NCI-H2171 (cell line): Measurements from ENCODE around the gene BAD.

ENCODE experiments used
- DNase-seq: peaks from one replicate; lab custom pipeline; 2025; lab: John Stamatoyannopoulos, UW

Gene BAD

GRCh38 chr11:64229090-64229743 is 55.2 kb downstream of the BAD start:
- no peak for DNase-seq

- no peak for DNase-seq
Observed at GRCh38 chr11:64227405-64227956, 57.0 kb downstream of the BAD start.

- no peak for DNase-seq
Observed at GRCh38 chr11:64226507-64227051, 57.9 kb downstream of the BAD start.

DNA sequence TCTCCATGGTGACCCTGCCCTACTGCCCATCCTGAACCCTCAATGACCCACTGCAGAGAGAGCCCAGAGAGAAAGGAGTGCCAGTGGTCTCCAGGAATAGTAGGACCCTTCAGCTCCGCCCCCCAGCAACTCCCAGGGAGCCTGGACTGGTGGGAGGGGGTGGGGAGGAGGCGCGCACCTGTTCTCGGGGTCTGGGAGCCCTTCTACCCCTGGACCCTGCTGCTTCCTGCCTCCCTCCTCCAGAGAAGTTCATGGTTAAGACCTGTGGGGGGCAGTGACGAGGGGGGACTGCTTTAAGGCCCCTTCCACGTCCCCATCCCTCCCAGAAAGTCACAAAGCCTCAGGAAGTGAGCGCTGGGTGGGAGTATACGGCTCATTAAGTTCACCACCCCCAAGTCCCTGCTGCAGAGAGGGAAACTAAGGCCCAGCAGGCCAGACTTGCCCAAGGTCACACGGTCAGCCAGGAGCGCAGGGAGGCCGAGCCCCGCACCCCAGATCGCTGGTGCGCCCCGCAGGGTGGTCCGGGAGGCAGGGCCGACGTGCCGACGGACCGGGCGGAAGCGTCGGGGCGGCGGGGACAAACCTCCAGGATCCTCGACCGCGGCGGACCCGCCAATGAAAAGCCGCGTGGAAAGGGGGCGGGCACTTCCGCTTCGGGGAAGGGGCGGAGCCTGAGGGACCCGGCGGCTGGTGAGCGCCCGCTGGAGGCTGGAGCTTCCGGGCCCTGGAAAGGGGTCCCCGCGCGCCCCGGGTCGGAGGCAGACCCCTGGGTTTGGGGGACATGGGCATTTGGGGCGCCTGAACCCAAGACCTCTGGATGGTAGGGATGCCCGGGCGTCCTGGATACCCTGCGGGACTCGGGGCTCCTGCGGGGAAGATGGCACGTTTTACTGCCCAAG is 58.6 kb downstream of the BAD start, which contains the start of the genes NUDT22 and TRPT1:
Gene NUDT22, plus strand, starts transcription at position 667 of the 899 bp plus-strand sequence. CDS start 379 bp downstream, outside the sequence.
Gene TRPT1, minus strand, starts transcription at position 579 of the 899 bp plus-strand sequence. Its CDS starts 326 bp downstream, at position 253.
- peak; percentile 90 for DNase-seq

DNA sequence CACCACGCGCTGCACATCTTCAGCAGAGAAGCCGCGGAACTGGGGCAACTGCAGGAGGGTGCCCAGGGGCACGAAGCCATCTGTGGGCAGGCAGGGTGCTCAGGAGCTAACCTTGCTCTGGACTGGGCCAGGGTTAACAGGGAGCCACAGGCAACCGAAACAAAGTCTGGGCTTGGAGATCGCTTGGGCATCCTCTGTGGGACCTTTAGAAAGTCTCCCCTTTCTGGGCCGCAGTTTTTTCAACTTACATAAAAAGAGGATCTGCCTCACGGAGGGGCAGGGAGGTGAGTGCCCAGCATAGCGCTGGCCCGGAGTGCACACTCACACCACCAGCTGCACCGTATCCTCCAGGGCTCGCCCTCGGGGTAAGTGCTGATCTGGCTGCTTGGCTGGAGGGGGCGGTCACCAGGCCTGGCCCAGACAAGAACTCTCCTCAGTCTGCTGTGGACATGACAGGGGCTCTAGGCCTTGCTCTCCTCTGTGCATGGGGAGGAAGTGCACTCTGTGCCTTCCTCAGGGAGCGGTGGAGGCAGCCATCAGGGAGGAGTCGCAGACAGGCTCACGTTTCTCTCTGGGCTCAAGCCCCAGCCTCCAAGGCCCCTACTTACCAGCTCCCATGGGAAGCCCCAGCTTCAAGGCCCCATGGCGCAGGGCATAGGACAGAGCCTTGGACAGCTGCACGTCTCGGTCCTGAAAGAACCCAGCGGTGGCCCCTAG is 59.4 kb downstream of the BAD start:
- DNase-seq = no peak

DNA sequence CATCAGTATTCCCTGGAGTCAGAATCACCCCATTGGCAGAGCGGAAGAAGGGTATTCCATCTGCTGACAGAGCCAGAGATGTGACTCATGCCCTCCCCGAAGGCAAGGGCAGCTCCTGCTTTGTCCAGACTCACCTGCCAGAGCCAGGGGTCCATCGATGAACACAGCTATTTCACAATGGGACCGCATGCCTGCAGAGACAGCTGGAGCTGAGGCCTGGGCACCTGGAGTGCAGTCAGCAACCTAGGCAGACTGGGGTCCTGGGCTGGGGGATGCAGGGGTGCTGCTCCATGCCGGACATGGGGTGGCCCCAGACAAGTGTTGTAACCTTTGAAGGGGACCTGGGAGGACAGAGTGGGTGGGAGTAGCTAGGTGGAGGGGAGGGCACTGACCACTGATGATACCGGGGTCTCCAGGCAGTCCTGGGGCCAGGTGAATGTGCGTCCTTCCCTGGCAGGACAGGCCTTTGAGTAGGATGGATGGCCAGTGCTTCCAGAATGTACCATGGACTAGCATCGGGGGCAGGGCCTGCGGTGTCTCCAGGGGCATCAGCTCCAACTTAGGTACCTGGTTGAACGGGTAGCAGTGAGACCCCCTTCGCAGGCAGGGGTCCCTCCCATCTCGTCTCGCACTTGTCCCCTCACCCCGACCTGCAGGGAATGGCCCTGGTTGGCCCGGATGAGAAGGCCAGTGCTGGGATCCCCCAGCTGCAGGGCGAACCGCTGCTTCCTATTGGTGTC is 60.1 kb downstream of the BAD start:
- DNase-seq = no peak

- DNase-seq = no peak
Observed at GRCh38 chr11:64223001-64223651, 61.3 kb downstream of the BAD start.

GRCh38 chr11:64222651-64223000 is 61.8 kb downstream of the BAD start:
- no peak for DNase-seq

DNA sequence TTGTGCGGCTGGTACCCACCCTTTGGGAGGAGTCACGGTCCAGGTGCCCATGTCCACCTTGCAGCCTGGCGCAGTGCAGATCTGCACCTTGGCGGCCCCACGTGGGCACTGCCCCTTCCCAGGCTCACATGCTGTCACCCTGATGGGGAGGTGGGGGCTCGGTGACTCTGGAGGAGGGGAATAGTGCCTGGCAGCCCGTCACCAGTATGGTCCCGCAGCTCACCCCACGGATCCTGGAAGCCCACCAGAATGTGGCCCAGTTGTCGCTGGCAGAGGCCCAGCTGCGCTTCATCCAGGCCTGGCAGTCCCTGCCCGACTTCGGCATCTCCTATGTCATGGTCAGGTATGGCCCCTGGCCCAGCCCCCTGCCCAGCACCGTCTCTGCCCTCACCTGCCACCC is 63.7 kb downstream of the BAD start:
- no peak for DNase-seq

DNA sequence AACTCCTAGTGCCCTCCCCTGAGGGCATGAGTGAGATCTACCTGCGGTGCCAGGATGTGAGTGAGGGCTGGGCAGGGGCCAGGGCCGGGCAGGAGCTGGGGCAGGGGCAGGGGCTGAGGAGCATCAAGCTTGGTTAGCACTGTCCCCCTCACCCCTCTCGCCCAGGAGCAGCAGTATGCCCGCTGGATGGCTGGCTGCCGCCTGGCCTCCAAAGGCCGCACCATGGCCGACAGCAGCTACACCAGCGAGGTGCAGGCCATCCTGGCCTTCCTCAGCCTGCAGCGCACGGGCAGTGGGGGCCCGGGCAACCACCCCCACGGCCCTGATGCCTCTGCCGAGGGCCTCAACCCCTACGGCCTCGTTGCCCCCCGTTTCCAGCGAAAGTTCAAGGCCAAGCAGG is 64.2 kb downstream of the BAD start:
- DNase-seq = no peak
